Measurements from ENCODE around the gene NMRK2. TPM values are rescaled to one million over a fixed set of nuclear protein-coding genes. Genes with fewer than 3 reads are reported as not detected.

Gene NMRK2
- total and polyA plus RNA-seq, 2 of the 13 experiments (the other 11 are each of a cell fraction or from before 2014, with no cell fraction given), result not detected

DNA sequence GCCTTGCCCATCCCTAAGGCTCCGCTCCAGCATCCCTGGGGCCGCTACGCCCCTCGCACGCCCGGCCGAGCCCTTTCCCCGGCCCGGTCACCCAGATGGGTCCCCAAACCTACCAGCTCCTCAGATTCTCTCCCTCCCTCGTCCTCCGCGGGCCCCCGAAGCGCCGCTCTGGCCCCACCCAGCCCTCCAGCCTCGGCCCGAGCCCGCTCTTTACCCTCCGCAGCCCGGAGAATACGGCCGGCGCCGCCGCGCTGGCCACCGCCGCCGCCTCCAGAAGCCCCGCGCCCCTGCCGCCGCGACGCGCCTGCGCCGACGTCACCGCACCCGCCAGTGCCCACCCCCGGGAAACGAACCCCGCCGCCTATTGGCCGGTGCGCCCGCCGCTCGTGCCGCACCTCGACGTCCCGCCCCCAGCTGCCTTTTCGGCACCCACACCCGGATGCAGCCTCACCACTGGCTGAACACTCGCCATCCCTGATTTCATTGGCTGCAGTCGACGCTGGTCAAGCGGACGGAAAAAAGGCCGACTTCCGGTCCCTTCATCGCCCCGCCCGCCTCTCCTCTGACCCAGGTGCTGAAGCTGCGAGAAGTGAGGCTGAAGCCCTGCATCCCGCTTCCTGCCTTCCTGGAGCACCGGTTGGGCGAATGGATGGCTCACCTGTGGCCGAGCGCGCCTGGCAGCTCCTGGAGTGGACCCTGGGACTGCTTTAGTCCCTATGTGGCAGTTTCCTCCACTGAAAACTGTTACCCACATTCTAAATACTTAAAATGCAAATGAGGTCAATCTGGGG, 38.1 kb downstream of the NMRK2 start, which contains the start of gene DAPK3 (continued):
- TF ChIP-seq, protein P1, sequence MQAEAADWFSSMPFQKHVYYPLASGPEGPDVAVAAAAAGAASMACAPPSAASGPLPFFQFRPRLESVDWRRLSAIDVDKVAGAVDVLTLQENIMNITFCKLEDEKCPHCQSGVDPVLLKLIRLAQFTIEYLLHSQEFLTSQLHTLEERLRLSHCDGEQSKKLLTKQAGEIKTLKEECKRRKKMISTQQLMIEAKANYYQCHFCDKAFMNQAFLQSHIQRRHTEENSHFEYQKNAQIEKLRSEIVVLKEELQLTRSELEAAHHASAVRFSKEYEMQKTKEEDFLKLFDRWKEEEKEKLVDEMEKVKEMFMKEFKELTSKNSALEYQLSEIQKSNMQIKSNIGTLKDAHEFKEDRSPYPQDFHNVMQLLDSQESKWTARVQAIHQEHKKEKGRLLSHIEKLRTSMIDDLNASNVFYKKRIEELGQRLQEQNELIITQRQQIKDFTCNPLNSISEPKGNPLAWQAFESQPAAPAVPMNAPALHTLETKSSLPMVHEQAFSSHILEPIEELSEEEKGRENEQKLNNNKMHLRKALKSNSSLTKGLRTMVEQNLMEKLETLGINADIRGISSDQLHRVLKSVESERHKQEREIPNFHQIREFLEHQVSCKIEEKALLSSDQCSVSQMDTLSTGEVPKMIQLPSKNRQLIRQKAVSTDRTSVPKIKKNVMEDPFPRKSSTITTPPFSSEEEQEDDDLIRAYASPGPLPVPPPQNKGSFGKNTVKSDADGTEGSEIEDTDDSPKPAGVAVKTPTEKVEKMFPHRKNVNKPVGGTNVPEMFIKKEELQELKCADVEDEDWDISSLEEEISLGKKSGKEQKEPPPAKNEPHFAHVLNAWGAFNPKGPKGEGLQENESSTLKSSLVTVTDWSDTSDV (CRISPR knock-in tag; IDR thresholded peaks at IDR 0.05), result no peak
- TF ChIP-seq, protein P2, sequence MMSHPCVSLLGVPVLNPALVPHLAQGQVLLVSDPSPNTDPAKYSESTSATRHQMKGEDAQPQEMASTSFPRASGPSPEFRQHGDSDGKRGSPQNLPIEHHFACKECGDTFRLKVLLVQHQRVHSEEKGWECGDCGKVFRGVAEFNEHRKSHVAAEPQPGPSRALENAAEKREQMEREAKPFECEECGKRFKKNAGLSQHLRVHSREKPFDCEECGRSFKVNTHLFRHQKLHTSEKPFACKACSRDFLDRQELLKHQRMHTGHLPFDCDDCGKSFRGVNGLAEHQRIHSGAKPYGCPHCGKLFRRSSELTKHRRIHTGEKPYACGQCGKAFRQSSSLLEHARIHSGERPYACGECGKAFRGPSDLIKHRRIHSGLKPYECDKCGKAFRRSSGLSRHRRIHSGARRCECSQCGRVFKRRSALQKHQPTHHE (CRISPR knock-in tag; IDR thresholded peaks at IDR 0.05; ENCODE audit: borderline replicate concordance), result no peak
- peak; percentile 77 for TF ChIP-seq ZNF263 (CRISPR knock-in tag; IDR thresholded peaks at IDR 0.05)
- no peak for TF ChIP-seq ZNF34 (CRISPR knock-in tag; IDR thresholded peaks at IDR 0.05; ENCODE audit: borderline replicate concordance)
- TF ChIP-seq ZSCAN29 (CRISPR knock-in tag; conservative IDR thresholded peaks at IDR 0.05), result no peak
- peak; percentile 21; the same call in 1 of the 2 replicates for TF ChIP-seq FOSL2 (CRISPR knock-in tag; IDR thresholded peaks at IDR 0.05)
- TF ChIP-seq CREM (IDR thresholded peaks at IDR 0.05), result peak; percentile 73
- TF ChIP-seq CREM (CRISPR knock-in tag; IDR thresholded peaks at IDR 0.05), result no peak
- no peak for TF ChIP-seq SUZ12 (IDR thresholded peaks at IDR 0.05; ENCODE audit: low read depth, low read length)
- TF ChIP-seq KAT8 (CRISPR knock-in tag; IDR thresholded peaks at IDR 0.05), result peak; percentile 72
- no peak for TF ChIP-seq ZNF7 (CRISPR knock-in tag; IDR thresholded peaks at IDR 0.05)
- TF ChIP-seq SMAD3 (CRISPR knock-in tag; IDR thresholded peaks at IDR 0.05), result 0 out of 2 replicates have a peak, but pooled peaks have one; percentile 22
- TF ChIP-seq ELF3 (CRISPR knock-in tag; IDR thresholded peaks at IDR 0.05), result peak; percentile 80; the same call in 1 of the 2 replicates
- TF ChIP-seq, protein P3, sequence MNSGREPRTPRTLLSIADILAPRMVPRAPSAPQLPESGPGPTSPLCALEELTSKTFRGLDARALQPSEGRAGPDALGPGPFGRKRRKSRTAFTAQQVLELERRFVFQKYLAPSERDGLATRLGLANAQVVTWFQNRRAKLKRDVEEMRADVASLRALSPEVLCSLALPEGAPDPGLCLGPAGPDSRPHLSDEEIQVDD (CRISPR knock-in tag; IDR thresholded peaks at IDR 0.05; ENCODE audit: borderline replicate concordance), result no peak
- TF ChIP-seq NCOA2 (CRISPR knock-in tag; IDR thresholded peaks at IDR 0.05), result no peak
- peak; percentile 31 for TF ChIP-seq HNRNPLL (IDR thresholded peaks at IDR 0.05; ENCODE audit: low read depth, low read length, poor library complexity, severe bottlenecking)
- TF ChIP-seq ZNF768 (CRISPR knock-in tag; IDR thresholded peaks at IDR 0.05), result no peak; the same call in 1 of the 2 replicates
- TF ChIP-seq, protein P4, sequence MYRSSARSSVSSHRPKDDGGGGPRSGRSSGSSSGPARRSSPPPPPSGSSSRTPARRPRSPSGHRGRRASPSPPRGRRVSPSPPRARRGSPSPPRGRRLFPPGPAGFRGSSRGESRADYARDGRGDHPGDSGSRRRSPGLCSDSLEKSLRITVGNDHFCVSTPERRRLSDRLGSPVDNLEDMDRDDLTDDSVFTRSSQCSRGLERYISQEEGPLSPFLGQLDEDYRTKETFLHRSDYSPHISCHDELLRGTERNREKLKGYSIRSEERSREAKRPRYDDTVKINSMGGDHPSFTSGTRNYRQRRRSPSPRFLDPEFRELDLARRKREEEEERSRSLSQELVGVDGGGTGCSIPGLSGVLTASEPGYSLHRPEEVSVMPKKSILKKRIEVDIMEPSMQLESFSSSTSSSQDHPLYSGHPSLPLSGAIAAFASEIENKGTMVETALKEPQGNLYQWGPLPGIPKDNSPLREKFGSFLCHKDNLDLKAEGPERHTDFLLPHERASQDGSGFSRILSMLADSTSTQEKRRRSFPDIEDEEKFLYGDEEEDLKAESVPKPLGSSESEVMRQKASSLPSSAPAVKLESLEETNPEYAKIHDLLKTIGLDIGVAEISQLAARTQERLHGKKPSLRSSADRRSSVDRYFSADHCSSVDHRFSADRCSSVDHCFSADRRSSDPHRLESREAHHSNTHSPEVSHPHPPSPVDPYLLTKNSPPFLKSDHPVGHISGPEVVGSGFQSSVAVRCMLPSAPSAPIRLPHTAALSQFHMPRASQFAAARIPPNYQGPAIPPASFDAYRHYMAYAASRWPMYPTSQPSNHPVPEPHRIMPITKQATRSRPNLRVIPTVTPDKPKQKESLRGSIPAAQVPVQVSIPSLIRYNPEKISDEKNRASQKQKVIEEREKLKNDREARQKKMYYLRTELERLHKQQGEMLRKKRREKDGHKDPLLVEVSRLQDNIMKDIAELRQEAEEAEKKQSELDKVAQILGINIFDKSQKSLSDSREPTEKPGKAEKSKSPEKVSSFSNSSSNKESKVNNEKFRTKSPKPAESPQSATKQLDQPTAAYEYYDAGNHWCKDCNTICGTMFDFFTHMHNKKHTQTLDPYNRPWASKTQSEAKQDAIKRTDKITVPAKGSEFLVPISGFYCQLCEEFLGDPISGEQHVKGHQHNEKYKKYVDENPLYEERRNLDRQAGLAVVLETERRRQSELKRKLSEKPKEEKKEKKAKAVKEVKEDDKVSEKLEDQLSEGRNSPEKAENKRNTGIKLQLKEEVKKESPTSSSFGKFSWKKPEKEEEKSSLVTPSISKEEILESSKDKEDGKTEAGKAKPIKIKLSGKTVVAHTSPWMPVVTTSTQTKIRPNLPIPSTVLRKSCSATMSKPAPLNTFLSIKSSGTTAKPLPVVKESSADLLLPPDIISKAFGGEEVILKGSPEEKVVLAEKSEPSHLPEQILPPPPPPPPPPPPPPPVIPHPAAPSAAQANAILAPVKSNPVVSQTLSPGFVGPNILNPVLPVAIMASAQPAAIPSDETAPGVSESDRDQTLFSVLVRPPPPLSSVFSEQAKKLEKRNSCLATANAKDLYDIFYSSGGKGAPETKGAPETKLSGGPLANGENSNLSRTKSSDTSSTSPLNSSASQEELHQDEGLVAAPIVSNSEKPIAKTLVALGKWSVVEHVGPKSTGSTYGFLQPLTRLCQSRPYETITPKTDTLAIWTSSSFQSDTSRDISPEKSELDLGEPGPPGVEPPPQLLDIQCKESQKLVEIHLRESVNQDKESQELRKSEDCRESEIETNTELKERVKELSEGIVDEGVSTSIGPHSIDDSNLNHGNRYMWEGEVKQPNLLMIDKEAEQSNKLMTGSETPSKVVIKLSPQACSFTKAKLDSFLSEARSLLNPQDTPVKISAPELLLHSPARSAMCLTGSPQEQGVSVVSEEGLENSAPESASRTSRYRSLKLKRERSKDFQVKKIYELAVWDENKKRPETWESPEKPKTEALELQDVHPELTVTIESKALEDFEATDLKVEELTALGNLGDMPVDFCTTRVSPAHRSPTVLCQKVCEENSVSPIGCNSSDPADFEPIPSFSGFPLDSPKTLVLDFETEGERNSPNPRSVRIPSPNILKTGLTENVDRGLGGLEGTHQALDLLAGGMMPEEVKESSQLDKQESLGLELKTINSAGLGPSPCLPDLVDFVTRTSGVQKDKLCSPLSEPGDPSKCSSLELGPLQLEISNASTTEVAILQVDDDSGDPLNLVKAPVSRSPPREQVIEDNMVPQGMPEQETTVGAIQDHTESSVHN (CRISPR knock-in tag; IDR thresholded peaks at IDR 0.05), result 0 out of 2 replicates have a peak, but pooled peaks have one; percentile 28
